Measurements from ENCODE around the gene ORMDL1.
"Not testable (repeated sequence)": the region's sequence is repeated elsewhere in the genome, so short reads cannot be mapped to it uniquely, and the experiment has no call there.

ORMDL1 gene

GRCh38 chr2:189770590-189771322, 13.4 kb downstream of the ORMDL1 start:
- no peak for DNase-seq

GRCh38 chr2:189763908-189764661, 20.1 kb downstream of the ORMDL1 start:
- peak; percentile 27 for DNase-seq

GRCh38 chr2:189762551-189763298, 21.4 kb downstream of the ORMDL1 start, which contains the start of gene OSGEPL1:
Gene OSGEPL1, minus strand, starts transcription at chr2:189762792. Its CDS starts 1,152 bp downstream, at chr2:189761640.
- DNase-seq: peak; percentile 90

GRCh38 chr2:189762229-189762550, 21.9 kb downstream of the ORMDL1 start:
- DNase-seq: no peak

GRCh38 chr2:189760154-189760553, 24.0 kb downstream of the ORMDL1 start:
- not testable (repeated sequence) for DNase-seq

GRCh38 chr2:189756311-189756952, 27.7 kb downstream of the ORMDL1 start:
- DNase-seq: no peak

- DNase-seq: peak; percentile 33
These were observed 33.0 kb downstream of the ORMDL1 start for GRCh38 chr2:189751080-189751658.

GRCh38 chr2:189729430-189729829, 54.7 kb downstream of the ORMDL1 start:
- DNase-seq: no peak

DNA sequence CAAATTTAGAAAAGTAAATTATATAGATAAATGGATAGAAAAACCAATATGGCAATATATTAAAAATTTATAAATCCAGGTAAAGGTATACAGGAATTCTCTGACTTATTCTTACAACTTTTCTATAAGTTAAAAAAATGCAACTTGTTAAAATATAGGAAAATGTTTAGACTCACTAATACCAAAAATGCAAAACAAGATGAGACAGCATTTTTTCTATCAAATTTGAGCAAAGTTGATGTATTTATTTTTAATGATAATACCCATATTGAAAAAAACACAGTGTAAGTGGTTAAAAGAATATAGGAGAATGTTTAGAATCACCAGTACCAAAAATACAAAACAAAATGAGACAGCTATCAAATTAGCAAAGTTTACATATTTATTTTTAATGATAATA, 57.3 kb downstream of the ORMDL1 start:
- no peak for DNase-seq

- DNase-seq: no peak
These were observed 57.9 kb downstream of the ORMDL1 start for GRCh38 chr2:189726271-189726670.

DNA sequence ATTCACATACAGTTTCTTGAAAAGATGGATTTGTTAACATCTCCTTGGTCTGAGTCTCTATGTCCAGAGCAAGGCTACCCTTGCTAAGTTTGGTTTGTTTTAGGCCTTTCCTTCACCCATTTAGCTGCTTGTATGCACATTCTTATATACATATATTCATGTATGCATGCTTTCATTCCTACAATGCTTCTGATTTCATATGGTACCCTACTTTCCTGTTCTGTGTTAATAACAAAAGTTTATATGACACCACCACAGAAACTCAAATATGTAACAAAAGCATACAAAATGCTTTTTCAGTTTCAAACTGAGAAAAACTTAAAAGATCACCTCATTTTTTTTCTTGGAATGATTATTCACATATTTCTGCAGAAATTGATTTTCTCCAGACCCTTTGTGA, 60.9 kb downstream of the ORMDL1 start:
- DNase-seq: no peak
